ENCODE data around the gene BUB1. TPM values are rescaled to one million over a fixed set of nuclear protein-coding genes. Genes with fewer than 3 reads are reported as not detected.

The BUB1 gene
- total and polyA plus RNA-seq, 8 donors, result 7.1 to 44.9 (median 21.2) TPM

- no peak for DNase-seq
- Histone ChIP-seq H3K27ac (no peak overlapping the region), H3K4me3 (no peak overlapping the region), H3K9me3 (no peaks in the 10 kb centered on the region), H3K4me1 (peaks cover 0 to 16% of the 10 kb centered on the region in 2 donors), H3K27me3 (no peaks in the 10 kb centered on the region), H3K36me3 (peaks cover 0 to 11% of the 10 kb centered on the region in 2 donors)
- ATAC-seq, result peak; percentile 15
- no peak for TF ChIP-seq CTCF (IDR thresholded peaks at IDR 0.05)
- intact Hi-C loops (cut with DNase I), result no loop called here
These were observed 18.6 kb downstream of the BUB1 start for GRCh38 chr2:110659248-110659647.

- Histone ChIP-seq H3K9me3 (no peaks in the 10 kb centered on the region), H3K4me3 (no peak overlapping the region), H3K4me1 (peaks cover 0 to 16% of the 10 kb centered on the region in 2 donors), H3K27ac (peak overlapping the region; percentile 66 to 73), H3K36me3 (peaks cover 0 to 23% of the 10 kb centered on the region in 2 donors), H3K27me3 (no peaks in the 10 kb centered on the region)
- ATAC-seq, result peak; percentile 82
- intact Hi-C loops (cut with DNase I), result no loop called here
- no peak for TF ChIP-seq CTCF (IDR thresholded peaks at IDR 0.05)
- DNase-seq, result peak in 2 of 4 donors; percentile 59 to 68
These were observed 20.0 kb downstream of the BUB1 start for GRCh38 chr2:110657724-110658305.

- H3K9me3 ChIP-seq, result no peaks in the 10 kb centered on the region
- intact Hi-C loops (cut with DNase I), result no loop called here
- TF ChIP-seq CTCF (IDR thresholded peaks at IDR 0.05), result no peak
- H3K36me3 ChIP-seq, result peaks cover 0 to 25% of the 10 kb centered on the region in 2 donors
- peaks cover 0 to 16% of the 10 kb centered on the region in 2 donors for H3K4me1 ChIP-seq
- peak; percentile 18 for ATAC-seq
- no peak for DNase-seq
- no peak overlapping the region for H3K4me3 ChIP-seq
- no peaks in the 10 kb centered on the region for H3K27me3 ChIP-seq
- H3K27ac ChIP-seq, result peak overlapping the region in 1 of 2 donors; percentile 40
These were observed 22.2 kb downstream of the BUB1 start for GRCh38 chr2:110655701-110656100.

GRCh38 chr2:110653861-110654260 lies 24.0 kb downstream of the BUB1 start:
- DNase-seq, result no peak

GRCh38 chr2:110650346-110650745 lies 27.5 kb downstream of the BUB1 start:
- no peak overlapping the region for H3K4me3 ChIP-seq
- H3K9me3 ChIP-seq, result no peaks in the 10 kb centered on the region
- no peak overlapping the region for H3K27ac ChIP-seq
- DNase-seq (no peak), ATAC-seq (no peak)
- H3K4me1 ChIP-seq, result peaks cover 0 to 1% of the 10 kb centered on the region in 2 donors
- intact Hi-C loops (cut with DNase I), result no loop called here
- no peak for TF ChIP-seq CTCF (IDR thresholded peaks at IDR 0.05)
- H3K27me3 ChIP-seq, result no peaks in the 10 kb centered on the region
- peaks cover 0 to 24% of the 10 kb centered on the region in 2 donors for H3K36me3 ChIP-seq

More at GRCh38 chr2:110653861-110654260, 24.0 kb downstream of the BUB1 start:
- Histone ChIP-seq H3K27me3 (no peaks in the 10 kb centered on the region), H3K4me1 (peaks cover 0 to 16% of the 10 kb centered on the region in 2 donors), H3K4me3 (no peak overlapping the region), H3K9me3 (no peaks in the 10 kb centered on the region), H3K27ac (no peak overlapping the region), H3K36me3 (peaks cover 0 to 31% of the 10 kb centered on the region in 2 donors)
- intact Hi-C loops (cut with DNase I), result no loop called here
- no peak for ATAC-seq
- TF ChIP-seq CTCF (IDR thresholded peaks at IDR 0.05), result no peak

Measured in left lung (tissue), 10 donors.